H1 (cell line): ENCODE data around the gene HSPA1B. TPM values are rescaled to one million over a fixed set of nuclear protein-coding genes. Genes with fewer than 3 reads are reported as not detected.

Source experiments
- BACH1 ChIP-seq: IDR thresholded peaks from 2 replicates; pipeline ENCODE4 v1.6.1; 2012; ENCODE audit warnings: low read length, improper control_type of control experiment
- BRCA1 ChIP-seq: IDR thresholded peaks from 2 replicates; pipeline ENCODE4 v1.6.1; 2012; ENCODE audit warnings: low read depth, low read length, improper control_type of control experiment
- EP300 ChIP-seq, 2 experiments: IDR thresholded peaks; 1 replicate in 1 of 2; 2 replicates in 1 of 2; pipeline ENCODE4 v1.6.1; 2011 to 2012; ENCODE audit warnings: low read depth in 2 of 2, low read length in 2 of 2, mild to moderate bottlenecking in 2 of 2, borderline replicate concordance in 1 of 2, inconsistent platforms in 1 of 2, moderate library complexity in 1 of 2
- MAX ChIP-seq: IDR thresholded peaks from 2 replicates; pipeline ENCODE4 v1.6.1; 2012; ENCODE audit warnings: inconsistent platforms
- NANOG ChIP-seq: IDR thresholded peaks from 2 replicates; pipeline ENCODE4 v1.6.1; 2011; ENCODE audit warnings: low read length, low read depth, mild to moderate bottlenecking, inconsistent platforms; ENCODE audit not compliant: insufficient read depth, poor library complexity, severe bottlenecking
- NRF1 ChIP-seq: IDR thresholded peaks from 2 replicates; pipeline ENCODE4 v1.6.1; 2011; ENCODE audit warnings: mild to moderate bottlenecking, low read depth, low read length, improper control_type of control experiment
- TEAD4 ChIP-seq: IDR thresholded peaks from 2 replicates; pipeline ENCODE4 v1.6.1; 2012; ENCODE audit warnings: low read depth, low read length, inconsistent platforms, mixed read lengths
- ZNF274 ChIP-seq: IDR thresholded peaks from 2 replicates; pipeline ENCODE4 v1.7.0; 2012; ENCODE audit warnings: low read length, borderline replicate concordance; ENCODE audit errors: extremely low read depth
- polyA plus RNA-seq, 7 experiments: library from polyadenylated mRNA; depleted of rRNA in 3 of 7; stranded (reverse) in 5 of 7; unstranded in 2 of 7; fragments of >200 nt in 5 of 7; fragments of 200-250 nt in 2 of 7; gene quantifications; 1 replicate in 5 of 7; 2 replicates in 1 of 7; 4 replicates in 1 of 7; pipeline versions ENCODE4 v1.2.1 to v1.2.3, GENCODE V29; 2011 to 2013; ENCODE audit warnings: missing spikeins in 2 of 7, mixed read lengths in 2 of 7
- total RNA-seq: library from RNA; stranded (reverse); fragmentation: NEBNext Ultra II Directional; extraction: Animal tissue kit (Norgen Biotek cat#: 25700); gene quantifications from 2 replicates; pipeline ENCODE4 v1.2.1, GENCODE V29; 2021
- TF ChIP-seq, protein P1 (sequence below): fragments of 300-600 bp; sonication (generic); IDR thresholded peaks from 2 replicates; pipeline ENCODE4 v1.7.1; 2012; ENCODE audit warnings: low read length, moderate library complexity, mild to moderate bottlenecking, inconsistent platforms; ENCODE audit not compliant: insufficient replicate concordance

Gene HSPA1B
- total and polyA plus RNA-seq, 2 of the 8 experiments (the other 6 are each of a cell fraction or from before 2014, with no cell fraction given) = 36.6 to 76.6 TPM

GRCh38 chr6:31834367-31835250 is 7.1 kb downstream of the HSPA1B start (continued):
- TF ChIP-seq, protein P1, sequence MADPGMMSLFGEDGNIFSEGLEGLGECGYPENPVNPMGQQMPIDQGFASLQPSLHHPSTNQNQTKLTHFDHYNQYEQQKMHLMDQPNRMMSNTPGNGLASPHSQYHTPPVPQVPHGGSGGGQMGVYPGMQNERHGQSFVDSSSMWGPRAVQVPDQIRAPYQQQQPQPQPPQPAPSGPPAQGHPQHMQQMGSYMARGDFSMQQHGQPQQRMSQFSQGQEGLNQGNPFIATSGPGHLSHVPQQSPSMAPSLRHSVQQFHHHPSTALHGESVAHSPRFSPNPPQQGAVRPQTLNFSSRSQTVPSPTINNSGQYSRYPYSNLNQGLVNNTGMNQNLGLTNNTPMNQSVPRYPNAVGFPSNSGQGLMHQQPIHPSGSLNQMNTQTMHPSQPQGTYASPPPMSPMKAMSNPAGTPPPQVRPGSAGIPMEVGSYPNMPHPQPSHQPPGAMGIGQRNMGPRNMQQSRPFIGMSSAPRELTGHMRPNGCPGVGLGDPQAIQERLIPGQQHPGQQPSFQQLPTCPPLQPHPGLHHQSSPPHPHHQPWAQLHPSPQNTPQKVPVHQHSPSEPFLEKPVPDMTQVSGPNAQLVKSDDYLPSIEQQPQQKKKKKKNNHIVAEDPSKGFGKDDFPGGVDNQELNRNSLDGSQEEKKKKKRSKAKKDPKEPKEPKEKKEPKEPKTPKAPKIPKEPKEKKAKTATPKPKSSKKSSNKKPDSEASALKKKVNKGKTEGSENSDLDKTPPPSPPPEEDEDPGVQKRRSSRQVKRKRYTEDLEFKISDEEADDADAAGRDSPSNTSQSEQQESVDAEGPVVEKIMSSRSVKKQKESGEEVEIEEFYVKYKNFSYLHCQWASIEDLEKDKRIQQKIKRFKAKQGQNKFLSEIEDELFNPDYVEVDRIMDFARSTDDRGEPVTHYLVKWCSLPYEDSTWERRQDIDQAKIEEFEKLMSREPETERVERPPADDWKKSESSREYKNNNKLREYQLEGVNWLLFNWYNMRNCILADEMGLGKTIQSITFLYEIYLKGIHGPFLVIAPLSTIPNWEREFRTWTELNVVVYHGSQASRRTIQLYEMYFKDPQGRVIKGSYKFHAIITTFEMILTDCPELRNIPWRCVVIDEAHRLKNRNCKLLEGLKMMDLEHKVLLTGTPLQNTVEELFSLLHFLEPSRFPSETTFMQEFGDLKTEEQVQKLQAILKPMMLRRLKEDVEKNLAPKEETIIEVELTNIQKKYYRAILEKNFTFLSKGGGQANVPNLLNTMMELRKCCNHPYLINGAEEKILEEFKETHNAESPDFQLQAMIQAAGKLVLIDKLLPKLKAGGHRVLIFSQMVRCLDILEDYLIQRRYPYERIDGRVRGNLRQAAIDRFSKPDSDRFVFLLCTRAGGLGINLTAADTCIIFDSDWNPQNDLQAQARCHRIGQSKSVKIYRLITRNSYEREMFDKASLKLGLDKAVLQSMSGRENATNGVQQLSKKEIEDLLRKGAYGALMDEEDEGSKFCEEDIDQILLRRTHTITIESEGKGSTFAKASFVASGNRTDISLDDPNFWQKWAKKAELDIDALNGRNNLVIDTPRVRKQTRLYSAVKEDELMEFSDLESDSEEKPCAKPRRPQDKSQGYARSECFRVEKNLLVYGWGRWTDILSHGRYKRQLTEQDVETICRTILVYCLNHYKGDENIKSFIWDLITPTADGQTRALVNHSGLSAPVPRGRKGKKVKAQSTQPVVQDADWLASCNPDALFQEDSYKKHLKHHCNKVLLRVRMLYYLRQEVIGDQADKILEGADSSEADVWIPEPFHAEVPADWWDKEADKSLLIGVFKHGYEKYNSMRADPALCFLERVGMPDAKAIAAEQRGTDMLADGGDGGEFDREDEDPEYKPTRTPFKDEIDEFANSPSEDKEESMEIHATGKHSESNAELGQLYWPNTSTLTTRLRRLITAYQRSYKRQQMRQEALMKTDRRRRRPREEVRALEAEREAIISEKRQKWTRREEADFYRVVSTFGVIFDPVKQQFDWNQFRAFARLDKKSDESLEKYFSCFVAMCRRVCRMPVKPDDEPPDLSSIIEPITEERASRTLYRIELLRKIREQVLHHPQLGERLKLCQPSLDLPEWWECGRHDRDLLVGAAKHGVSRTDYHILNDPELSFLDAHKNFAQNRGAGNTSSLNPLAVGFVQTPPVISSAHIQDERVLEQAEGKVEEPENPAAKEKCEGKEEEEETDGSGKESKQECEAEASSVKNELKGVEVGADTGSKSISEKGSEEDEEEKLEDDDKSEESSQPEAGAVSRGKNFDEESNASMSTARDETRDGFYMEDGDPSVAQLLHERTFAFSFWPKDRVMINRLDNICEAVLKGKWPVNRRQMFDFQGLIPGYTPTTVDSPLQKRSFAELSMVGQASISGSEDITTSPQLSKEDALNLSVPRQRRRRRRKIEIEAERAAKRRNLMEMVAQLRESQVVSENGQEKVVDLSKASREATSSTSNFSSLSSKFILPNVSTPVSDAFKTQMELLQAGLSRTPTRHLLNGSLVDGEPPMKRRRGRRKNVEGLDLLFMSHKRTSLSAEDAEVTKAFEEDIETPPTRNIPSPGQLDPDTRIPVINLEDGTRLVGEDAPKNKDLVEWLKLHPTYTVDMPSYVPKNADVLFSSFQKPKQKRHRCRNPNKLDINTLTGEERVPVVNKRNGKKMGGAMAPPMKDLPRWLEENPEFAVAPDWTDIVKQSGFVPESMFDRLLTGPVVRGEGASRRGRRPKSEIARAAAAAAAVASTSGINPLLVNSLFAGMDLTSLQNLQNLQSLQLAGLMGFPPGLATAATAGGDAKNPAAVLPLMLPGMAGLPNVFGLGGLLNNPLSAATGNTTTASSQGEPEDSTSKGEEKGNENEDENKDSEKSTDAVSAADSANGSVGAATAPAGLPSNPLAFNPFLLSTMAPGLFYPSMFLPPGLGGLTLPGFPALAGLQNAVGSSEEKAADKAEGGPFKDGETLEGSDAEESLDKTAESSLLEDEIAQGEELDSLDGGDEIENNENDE = no peak
- TF ChIP-seq BACH1 (no peak), BRCA1 (no peak), NANOG (peak; percentile 69), EP300 (IDR thresholded peaks at IDR 0.05; ENCODE audit: borderline replicate concordance in 1 of 2, low read depth in 2 of 2, low read length in 2 of 2) (no peak; a peak in 1 of 3 replicates), ZNF274 (no peak), NRF1 (peak; percentile 41; the same call in 1 of the 2 replicates), MAX (0 out of 2 replicates have a peak, but pooled peaks have one; percentile 25), TEAD4 (no peak)
